Measurements from ENCODE around the gene FLRT2. TPM values are rescaled to one million over a fixed set of nuclear protein-coding genes. Genes with fewer than 3 reads are reported as not detected.

The FLRT2 gene
- total RNA-seq, 1 donor from 2014 or later = 37.6 TPM

DNA sequence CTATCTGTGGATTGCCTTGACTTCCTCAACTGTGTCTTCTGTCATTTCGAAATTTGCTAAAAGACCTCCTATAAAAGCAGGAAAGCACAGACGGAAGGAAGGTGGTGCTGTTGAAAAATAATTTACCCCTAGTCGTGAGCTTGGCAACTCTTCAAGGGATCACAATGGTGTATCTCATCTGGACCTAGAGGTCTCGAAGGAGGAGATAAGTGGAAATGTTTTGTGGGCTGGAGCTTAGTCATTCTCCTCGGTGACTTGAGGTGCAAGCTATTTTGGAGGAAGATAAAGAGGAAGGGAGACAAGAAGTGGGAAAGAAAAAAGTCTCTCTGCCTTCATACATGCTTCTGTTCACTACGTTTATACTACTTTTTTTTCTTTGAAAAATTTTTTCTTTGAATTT is 89.9 kb downstream of the FLRT2 start:
- Histone ChIP-seq H3K9ac (ENCODE audit: low read depth in 1 of 3, low read length in 3 of 3) (no peak overlapping the region), H3K9me3 (ENCODE audit: control insufficient read depth in 3 of 3, low read length in 3 of 3) (no peaks in the 10 kb centered on the region), H3K4me1 (ENCODE audit: control insufficient read depth in 3 of 3, insufficient read depth in 3 of 3, low read length in 3 of 3) (peaks cover 0 to 14% (median 11%) of the 10 kb centered on the region in 3 donors), H3K27me3 (ENCODE audit: control insufficient read depth in 3 of 3, insufficient read depth in 3 of 3, low read length in 3 of 3) (no peaks in the 10 kb centered on the region), H3K36me3 (ENCODE audit: control insufficient read depth in 3 of 3, insufficient read depth in 3 of 3, low read length in 3 of 3) (peaks cover 20 to 22% (median 21%) of the 10 kb centered on the region in 3 donors), H3K27ac (ENCODE audit: low read depth, low read length) (no peak overlapping the region), H3K4me3 (ENCODE audit: low read length in 3 of 3) (no peak overlapping the region)

- Histone ChIP-seq H3K36me3 (ENCODE audit: control insufficient read depth in 3 of 3, insufficient read depth in 3 of 3, low read length in 3 of 3) (peaks cover 20 to 22% (median 21%) of the 10 kb centered on the region in 3 donors), H3K27me3 (ENCODE audit: control insufficient read depth in 3 of 3, insufficient read depth in 3 of 3, low read length in 3 of 3) (no peaks in the 10 kb centered on the region), H3K9me3 (ENCODE audit: control insufficient read depth in 3 of 3, low read length in 3 of 3) (no peaks in the 10 kb centered on the region), H3K27ac (ENCODE audit: low read depth, low read length) (no peak overlapping the region), H3K4me3 (ENCODE audit: low read length in 3 of 3) (no peak overlapping the region), H3K4me1 (ENCODE audit: control insufficient read depth in 3 of 3, insufficient read depth in 3 of 3, low read length in 3 of 3) (peaks cover 0 to 11% (median 8%) of the 10 kb centered on the region in 3 donors), H3K9ac (ENCODE audit: low read depth in 1 of 3, low read length in 3 of 3) (no peak overlapping the region)
These were observed 91.0 kb downstream of the FLRT2 start for GRCh38 chr14:85620947-85621346.

- Histone ChIP-seq H3K36me3 (ENCODE audit: control insufficient read depth in 3 of 3, insufficient read depth in 3 of 3, low read length in 3 of 3) (peaks cover 20 to 22% (median 21%) of the 10 kb centered on the region in 3 donors), H3K27ac (ENCODE audit: low read depth, low read length) (no peak overlapping the region), H3K9ac (ENCODE audit: low read depth in 1 of 3, low read length in 3 of 3) (no peak overlapping the region), H3K4me3 (ENCODE audit: low read length in 3 of 3) (no peak overlapping the region), H3K9me3 (ENCODE audit: control insufficient read depth in 3 of 3, low read length in 3 of 3) (no peaks in the 10 kb centered on the region), H3K27me3 (ENCODE audit: control insufficient read depth in 3 of 3, insufficient read depth in 3 of 3, low read length in 3 of 3) (no peaks in the 10 kb centered on the region), H3K4me1 (ENCODE audit: control insufficient read depth in 3 of 3, insufficient read depth in 3 of 3, low read length in 3 of 3) (peaks cover 0 to 12% (median 12%) of the 10 kb centered on the region in 3 donors)
These were observed 92.2 kb downstream of the FLRT2 start for GRCh38 chr14:85622106-85622505.

- Histone ChIP-seq H3K36me3 (ENCODE audit: control insufficient read depth in 3 of 3, insufficient read depth in 3 of 3, low read length in 3 of 3) (peaks cover 20 to 22% (median 21%) of the 10 kb centered on the region in 3 donors), H3K27me3 (ENCODE audit: control insufficient read depth in 3 of 3, insufficient read depth in 3 of 3, low read length in 3 of 3) (no peaks in the 10 kb centered on the region), H3K4me1 (ENCODE audit: control insufficient read depth in 3 of 3, insufficient read depth in 3 of 3, low read length in 3 of 3) (peaks cover 0 to 12% (median 12%) of the 10 kb centered on the region in 3 donors), H3K27ac (ENCODE audit: low read depth, low read length) (no peak overlapping the region), H3K4me3 (ENCODE audit: low read length in 3 of 3) (no peak overlapping the region), H3K9ac (ENCODE audit: low read depth in 1 of 3, low read length in 3 of 3) (no peak overlapping the region), H3K9me3 (ENCODE audit: control insufficient read depth in 3 of 3, low read length in 3 of 3) (no peaks in the 10 kb centered on the region)
These were observed 93.2 kb downstream of the FLRT2 start for GRCh38 chr14:85622986-85623685.

- Histone ChIP-seq H3K4me3 (ENCODE audit: low read length in 3 of 3) (no peak overlapping the region), H3K4me1 (ENCODE audit: control insufficient read depth in 3 of 3, insufficient read depth in 3 of 3, low read length in 3 of 3) (peaks cover 0 to 12% (median 8%) of the 10 kb centered on the region in 3 donors), H3K9me3 (ENCODE audit: control insufficient read depth in 3 of 3, low read length in 3 of 3) (no peaks in the 10 kb centered on the region), H3K27me3 (ENCODE audit: control insufficient read depth in 3 of 3, insufficient read depth in 3 of 3, low read length in 3 of 3) (no peaks in the 10 kb centered on the region), H3K27ac (ENCODE audit: low read depth, low read length) (peak overlapping the region; percentile 71), H3K36me3 (ENCODE audit: control insufficient read depth in 3 of 3, insufficient read depth in 3 of 3, low read length in 3 of 3) (peaks cover 20 to 22% (median 21%) of the 10 kb centered on the region in 3 donors), H3K9ac (ENCODE audit: low read depth in 1 of 3, low read length in 3 of 3) (no peak overlapping the region)
These were observed 96.1 kb downstream of the FLRT2 start for GRCh38 chr14:85625925-85626585.

DNA sequence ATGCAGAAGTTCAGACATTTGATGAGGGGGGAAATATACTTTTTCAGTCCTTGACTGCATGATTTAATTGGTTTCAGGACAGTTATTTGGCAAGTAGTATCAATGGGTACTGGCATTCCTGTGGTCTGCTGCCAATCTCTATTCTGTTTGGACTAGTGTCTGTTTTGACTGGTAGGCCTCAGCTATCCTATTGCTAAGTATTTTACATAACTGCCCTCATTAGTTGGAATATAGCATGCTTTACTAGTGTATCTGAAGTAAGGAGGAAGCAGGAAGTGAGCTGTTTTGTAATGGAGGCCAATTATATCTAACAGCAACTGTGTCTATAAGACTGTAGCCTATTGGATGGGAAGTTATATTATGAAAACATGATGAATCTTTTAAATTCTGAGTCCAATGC is 104.3 kb downstream of the FLRT2 start:
- Histone ChIP-seq H3K36me3 (ENCODE audit: control insufficient read depth in 3 of 3, insufficient read depth in 3 of 3, low read length in 3 of 3) (no peaks in the 10 kb centered on the region), H3K4me3 (ENCODE audit: low read length in 3 of 3) (no peak overlapping the region), H3K4me1 (ENCODE audit: control insufficient read depth in 3 of 3, insufficient read depth in 3 of 3, low read length in 3 of 3) (no peaks in the 10 kb centered on the region), H3K27me3 (ENCODE audit: control insufficient read depth in 3 of 3, insufficient read depth in 3 of 3, low read length in 3 of 3) (no peaks in the 10 kb centered on the region), H3K9ac (ENCODE audit: low read depth in 1 of 3, low read length in 3 of 3) (no peak overlapping the region), H3K9me3 (ENCODE audit: control insufficient read depth in 3 of 3, low read length in 3 of 3) (no peaks in the 10 kb centered on the region), H3K27ac (ENCODE audit: low read depth, low read length) (no peak overlapping the region)

DNA sequence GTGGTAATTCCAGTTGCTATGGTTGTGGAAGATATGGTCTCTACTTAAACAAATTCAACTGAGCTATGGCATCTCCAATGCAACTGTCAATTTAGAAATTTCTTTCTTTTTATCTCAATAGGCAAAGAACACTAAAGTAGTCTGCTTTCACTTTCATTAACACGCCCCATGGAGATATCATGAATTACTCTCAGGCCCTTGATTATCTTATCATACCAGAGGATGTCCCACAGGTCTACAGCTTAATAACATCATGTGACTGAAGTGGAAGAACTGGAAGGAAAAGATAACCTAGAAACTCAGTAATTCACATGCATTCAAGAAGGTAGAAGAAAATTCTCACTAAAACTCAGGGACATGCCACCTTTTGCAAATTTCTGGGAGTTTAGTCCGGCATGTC is 114.3 kb downstream of the FLRT2 start:
- Histone ChIP-seq H3K27me3 (ENCODE audit: control insufficient read depth in 3 of 3, insufficient read depth in 3 of 3, low read length in 3 of 3) (no peaks in the 10 kb centered on the region), H3K36me3 (ENCODE audit: control insufficient read depth in 3 of 3, insufficient read depth in 3 of 3, low read length in 3 of 3) (no peaks in the 10 kb centered on the region), H3K4me3 (ENCODE audit: low read length in 3 of 3) (no peak overlapping the region), H3K27ac (ENCODE audit: low read depth, low read length) (no peak overlapping the region), H3K9ac (ENCODE audit: low read depth in 1 of 3, low read length in 3 of 3) (no peak overlapping the region), H3K9me3 (ENCODE audit: control insufficient read depth in 3 of 3, low read length in 3 of 3) (no peaks in the 10 kb centered on the region), H3K4me1 (ENCODE audit: control insufficient read depth in 3 of 3, insufficient read depth in 3 of 3, low read length in 3 of 3) (no peaks in the 10 kb centered on the region)

DNA sequence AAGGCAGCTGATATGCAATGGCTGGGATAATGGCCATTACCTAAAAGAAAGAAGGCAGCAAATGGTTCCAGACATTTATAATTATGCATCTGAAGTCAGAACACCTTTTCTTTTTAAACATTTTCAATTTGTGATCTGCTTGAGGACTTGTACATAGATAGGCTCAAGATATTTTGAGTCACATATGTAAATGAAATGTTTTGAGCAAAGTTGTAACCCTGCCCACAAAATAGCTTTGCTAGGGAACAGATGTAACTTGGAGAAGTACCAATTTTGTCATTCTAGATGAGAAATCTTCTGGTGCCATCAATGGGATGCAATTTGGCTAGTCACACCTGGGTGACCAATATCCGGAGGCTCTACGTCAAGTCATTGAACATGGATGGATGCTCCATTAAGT is 123.1 kb downstream of the FLRT2 start:
- no peaks in the 10 kb centered on the region for H3K4me1 ChIP-seq (ENCODE audit: control insufficient read depth in 3 of 3, insufficient read depth in 3 of 3, low read length in 3 of 3)
- no peak overlapping the region for H3K27ac ChIP-seq (ENCODE audit: low read depth, low read length)

DNA sequence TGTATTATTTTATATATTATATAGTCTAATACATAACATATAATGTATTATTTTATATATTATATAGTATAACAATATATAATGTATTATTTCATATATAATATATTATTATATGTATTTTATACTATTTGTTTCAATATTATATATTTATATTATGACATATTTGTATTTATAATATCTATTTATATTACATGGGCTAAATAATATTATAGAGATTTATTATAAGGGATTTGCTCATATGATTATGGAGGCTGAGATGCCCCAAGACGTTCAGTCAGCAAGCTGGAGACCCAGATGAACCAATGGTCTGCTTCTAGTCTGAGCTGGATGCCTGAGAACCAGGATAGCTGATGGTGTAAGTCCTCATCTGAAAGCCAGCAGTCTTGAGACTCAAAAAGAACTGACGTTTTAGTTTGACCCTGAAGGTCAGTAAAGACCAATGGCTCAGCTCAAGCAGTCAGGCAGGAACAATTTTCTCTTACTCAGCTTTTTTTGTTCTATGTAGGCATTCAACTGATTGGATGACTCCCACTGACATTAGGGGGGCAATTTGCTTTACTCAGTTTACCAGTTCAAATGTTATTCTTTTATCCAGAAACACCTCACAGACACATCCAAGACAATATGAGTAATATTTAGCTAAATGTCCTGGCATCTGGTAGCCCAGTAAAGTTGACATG is 130.4 kb downstream of the FLRT2 start:
- no peaks in the 10 kb centered on the region for H3K36me3 ChIP-seq (ENCODE audit: control insufficient read depth in 3 of 3, insufficient read depth in 3 of 3, low read length in 3 of 3)
- H3K27ac ChIP-seq (ENCODE audit: low read depth, low read length) = no peak overlapping the region
- no peak overlapping the region for H3K9ac ChIP-seq (ENCODE audit: low read depth in 1 of 3, low read length in 3 of 3)

More for the DNA sequence above, 123.1 kb downstream of the FLRT2 start:
- Histone ChIP-seq H3K36me3 (ENCODE audit: control insufficient read depth in 3 of 3, insufficient read depth in 3 of 3, low read length in 3 of 3) (no peaks in the 10 kb centered on the region), H3K9ac (ENCODE audit: low read depth in 1 of 3, low read length in 3 of 3) (no peak overlapping the region), H3K27me3 (ENCODE audit: control insufficient read depth in 3 of 3, insufficient read depth in 3 of 3, low read length in 3 of 3) (no peaks in the 10 kb centered on the region), H3K4me3 (ENCODE audit: low read length in 3 of 3) (no peak overlapping the region), H3K9me3 (ENCODE audit: control insufficient read depth in 3 of 3, low read length in 3 of 3) (no peaks in the 10 kb centered on the region)

DNA sequence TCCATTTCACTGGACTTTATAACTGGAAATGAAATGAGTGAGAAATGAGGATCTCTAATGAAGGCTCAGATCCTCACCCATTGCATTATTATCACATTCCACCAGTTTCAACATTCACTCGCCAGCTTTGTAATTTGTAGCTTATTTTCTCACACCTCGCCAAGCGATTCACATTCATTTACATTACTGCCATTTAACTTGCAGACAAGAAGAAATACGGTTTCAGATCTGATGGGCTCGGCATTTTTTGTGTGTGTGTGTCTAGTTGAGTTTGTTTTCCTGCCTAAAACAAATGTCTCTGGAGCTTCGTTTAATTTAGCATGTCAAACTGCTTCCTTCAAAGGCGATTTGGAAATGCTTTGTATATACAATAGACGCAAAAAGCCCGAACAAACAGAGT is 132.2 kb downstream of the FLRT2 start:
- Histone ChIP-seq H3K27ac (ENCODE audit: low read depth, low read length) (no peak overlapping the region), H3K27me3 (ENCODE audit: control insufficient read depth in 3 of 3, insufficient read depth in 3 of 3, low read length in 3 of 3) (no peaks in the 10 kb centered on the region), H3K36me3 (ENCODE audit: control insufficient read depth in 3 of 3, insufficient read depth in 3 of 3, low read length in 3 of 3) (no peaks in the 10 kb centered on the region), H3K9ac (ENCODE audit: low read depth in 1 of 3, low read length in 3 of 3) (no peak overlapping the region), H3K4me3 (ENCODE audit: low read length in 3 of 3) (no peak overlapping the region), H3K4me1 (ENCODE audit: control insufficient read depth in 3 of 3, insufficient read depth in 3 of 3, low read length in 3 of 3) (no peaks in the 10 kb centered on the region), H3K9me3 (ENCODE audit: control insufficient read depth in 3 of 3, low read length in 3 of 3) (no peaks in the 10 kb centered on the region)

More for the DNA sequence above, 130.4 kb downstream of the FLRT2 start:
- Histone ChIP-seq H3K27me3 (ENCODE audit: control insufficient read depth in 3 of 3, insufficient read depth in 3 of 3, low read length in 3 of 3) (no peaks in the 10 kb centered on the region), H3K4me1 (ENCODE audit: control insufficient read depth in 3 of 3, insufficient read depth in 3 of 3, low read length in 3 of 3) (no peaks in the 10 kb centered on the region), H3K4me3 (ENCODE audit: low read length in 3 of 3) (no peak overlapping the region), H3K9me3 (ENCODE audit: control insufficient read depth in 3 of 3, low read length in 3 of 3) (no peaks in the 10 kb centered on the region)

Measured in skeletal muscle tissue (tissue), 4 donors.